T-helper 2 cell (primary cell): ENCODE data around the gene RGS19.
"Not testable (repeated sequence)": the region's sequence is repeated elsewhere in the genome, so short reads cannot be mapped to it uniquely, and the experiment has no call there.

ENCODE experiments used
- DNase-seq, 5 experiments: peaks; one replicate each; pipeline versions ENCODE4 v3.0.0 to v3.0.0-alpha.2; 2012 to 2022
- total RNA-seq, 2 donors: gene quantifications; one replicate each; lab custom pipeline; 2026; lab: John Stamatoyannopoulos, UW

The RGS19 gene
- total RNA-seq, result 25.3 to 37.0 reads per million in 2 donors

- peak; percentile 43 to 81 (median 60) for DNase-seq
Measured at GRCh38 chr20:64079273-64080012, at the start of gene RGS19. TSS of gene RGS19 (minus strand) at chr20:64079518. CDS start at chr20:64076886, 2,632 bp downstream.

- not testable (repeated sequence) for DNase-seq
Measured at GRCh38 chr20:64123517-64123916, 44.2 kb upstream of the RGS19 start.

GRCh38 chr20:64122927-64123326, 43.6 kb upstream of the RGS19 start:
- not testable (repeated sequence) for DNase-seq

GRCh38 chr20:64121586-64121985, 42.3 kb upstream of the RGS19 start:
- DNase-seq, result no peak

GRCh38 chr20:64119681-64120341, 40.5 kb upstream of the RGS19 start:
- DNase-seq, result no peak

GRCh38 chr20:64119301-64119680, 40.0 kb upstream of the RGS19 start:
- no peak for DNase-seq

GRCh38 chr20:64117432-64117777, 38.1 kb upstream of the RGS19 start:
- DNase-seq, result not testable (repeated sequence)

- DNase-seq, result no peak
Measured at GRCh38 chr20:64116541-64117431, 37.5 kb upstream of the RGS19 start.

- no peak for DNase-seq
Measured at GRCh38 chr20:64116016-64116415, 36.7 kb upstream of the RGS19 start.

- DNase-seq, result no peak
Measured at GRCh38 chr20:64115171-64115911, 36.0 kb upstream of the RGS19 start.

GRCh38 chr20:64114356-64114971, 35.1 kb upstream of the RGS19 start:
- no peak for DNase-seq

- no peak for DNase-seq
Measured at GRCh38 chr20:64113796-64114355, 34.6 kb upstream of the RGS19 start.

- DNase-seq, result no peak
Measured at GRCh38 chr20:64113444-64113775, 34.1 kb upstream of the RGS19 start.

GRCh38 chr20:64112691-64113443, 33.5 kb upstream of the RGS19 start:
- DNase-seq, result no peak

GRCh38 chr20:64111841-64112641, 32.7 kb upstream of the RGS19 start:
- DNase-seq, result no peak

- peak in 1 of 5 experiments; percentile 1 for DNase-seq
Measured at GRCh38 chr20:64110411-64111068, 31.2 kb upstream of the RGS19 start.

- peak in 1 of 5 experiments; percentile 1 for DNase-seq
Measured at GRCh38 chr20:64109831-64110391, 30.6 kb upstream of the RGS19 start.

GRCh38 chr20:64108731-64109681, 29.7 kb upstream of the RGS19 start:
- peak in 1 of 5 experiments; percentile 1 for DNase-seq
